Neutrophil (primary cell): ENCODE data around the gene EMILIN1.

Source experiments
- H3K27ac ChIP-seq: fragments of 200-600 bp; sonication (generic); 2 replicates; pipeline ENCODE4 v1.5.1; 2016; ENCODE audit warnings: mild to moderate bottlenecking, moderate library complexity
- H3K27me3 ChIP-seq: fragments of 200-600 bp; sonication (generic); 2 replicates; pipeline ENCODE4 v1.6.0; 2016; ENCODE audit warnings: mild to moderate bottlenecking
- H3K36me3 ChIP-seq: fragments of 200-600 bp; sonication (generic); 2 replicates; pipeline ENCODE4 v1.5.1; 2017
- H3K4me1 ChIP-seq, 2 experiments: fragments of 200-600 bp in 1 of 2; sonication (generic) in 1 of 2; 1 replicate in 1 of 2; 2 replicates in 1 of 2; pipeline versions ENCODE4 v1.5.1 to v1.6.1; 2013 to 2016; ENCODE audit warnings: low read depth in 1 of 2, low read length in 1 of 2, mild to moderate bottlenecking in 1 of 2, moderate library complexity in 1 of 2; ENCODE audit not compliant: control insufficient read depth in 1 of 2, insufficient read depth in 1 of 2
- H3K4me3 ChIP-seq, 2 experiments: fragments of 200-600 bp in 1 of 2; sonication (generic) in 1 of 2; 1 replicate in 1 of 2; 2 replicates in 1 of 2; pipeline ENCODE4 v1.5.1; 2013 to 2016; ENCODE audit warnings: low read depth in 1 of 2, low read length in 1 of 2, mild to moderate bottlenecking in 1 of 2, moderate library complexity in 1 of 2
- H3K9me3 ChIP-seq: fragments of 200-600 bp; sonication (generic); 2 replicates; pipeline ENCODE4 v1.5.1; 2016
- CTCF ChIP-seq: fragments of 200-600 bp; sonication (generic); IDR thresholded peaks from 2 replicates; pipeline ENCODE4 v1.5.1; 2016; ENCODE audit warnings: antibody characterized with exemption

The EMILIN1 gene

DNA sequence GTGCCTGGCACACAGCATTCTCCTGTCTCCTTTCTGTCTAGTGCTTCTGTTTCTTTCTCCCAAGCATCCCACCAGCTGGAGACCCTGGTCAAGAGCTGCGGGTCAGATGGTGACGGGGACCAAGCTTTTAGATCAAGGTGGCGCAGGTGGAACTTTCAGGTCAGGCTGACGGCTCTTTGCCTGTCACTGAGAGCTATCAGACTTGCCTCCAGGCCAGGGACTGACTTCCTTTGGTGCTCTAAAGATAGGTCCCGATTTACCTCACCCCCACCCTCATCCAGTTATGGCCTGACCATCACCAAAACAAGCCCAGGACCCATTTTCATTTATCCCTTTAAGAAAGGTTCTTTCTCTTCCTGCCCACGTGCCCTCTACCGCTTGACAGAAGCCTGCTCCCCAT, 1.2 kb upstream of the EMILIN1 start:
- Histone ChIP-seq H3K4me3 (no peak overlapping the region), H3K9me3 (no peaks in the 10 kb centered on the region), H3K27me3 (peaks cover 17% of the 10 kb centered on the region), H3K4me1 (peaks cover 66 to 81% of the 10 kb centered on the region in 2 experiments), H3K36me3 (no peaks in the 10 kb centered on the region), H3K27ac (no peak overlapping the region)
- no peak for TF ChIP-seq CTCF

- no peak for TF ChIP-seq CTCF
- no peaks in the 10 kb centered on the region for H3K9me3 ChIP-seq
- peaks cover 65 to 66% of the 10 kb centered on the region in 2 experiments for H3K4me1 ChIP-seq
- no peaks in the 10 kb centered on the region for H3K36me3 ChIP-seq
- no peak overlapping the region for H3K4me3 ChIP-seq
- H3K27ac ChIP-seq: no peak overlapping the region
- peaks cover 17% of the 10 kb centered on the region for H3K27me3 ChIP-seq
Observed at GRCh38 chr2:27079233-27080139, 1.1 kb downstream of the EMILIN1 start.

DNA sequence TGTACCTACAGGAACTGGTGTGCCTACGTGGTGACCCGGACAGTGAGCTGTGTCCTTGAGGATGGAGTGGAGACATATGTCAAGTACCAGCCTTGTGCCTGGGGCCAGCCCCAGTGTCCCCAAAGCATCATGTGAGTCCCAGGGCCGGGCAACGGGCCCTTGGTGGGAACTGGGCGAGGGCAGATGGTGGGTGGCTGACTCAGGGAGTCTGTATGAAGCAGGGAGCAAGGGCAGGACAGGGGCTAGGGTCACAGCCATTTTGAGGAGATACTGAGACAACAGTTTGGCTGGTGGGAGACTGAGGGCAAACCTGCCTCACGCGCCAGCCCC, 1.7 kb downstream of the EMILIN1 start:
- H3K9me3 ChIP-seq: no peaks in the 10 kb centered on the region
- no peak overlapping the region for H3K27ac ChIP-seq
- H3K4me1 ChIP-seq: peaks cover 62 to 64% of the 10 kb centered on the region in 2 experiments
- no peak for TF ChIP-seq CTCF
- H3K27me3 ChIP-seq: peaks cover 17% of the 10 kb centered on the region
- no peaks in the 10 kb centered on the region for H3K36me3 ChIP-seq
- no peak overlapping the region for H3K4me3 ChIP-seq

- no peak for TF ChIP-seq CTCF
- H3K36me3 ChIP-seq: no peaks in the 10 kb centered on the region
- peaks cover 17% of the 10 kb centered on the region for H3K27me3 ChIP-seq
- H3K4me3 ChIP-seq: peak overlapping the region in 1 of 2 experiments; percentile 49
- peaks cover 62 to 64% of the 10 kb centered on the region in 2 experiments for H3K4me1 ChIP-seq
- H3K9me3 ChIP-seq: no peaks in the 10 kb centered on the region
- peak overlapping the region; percentile 78 for H3K27ac ChIP-seq
Observed at GRCh38 chr2:27080603-27080936, 2.2 kb downstream of the EMILIN1 start.

DNA sequence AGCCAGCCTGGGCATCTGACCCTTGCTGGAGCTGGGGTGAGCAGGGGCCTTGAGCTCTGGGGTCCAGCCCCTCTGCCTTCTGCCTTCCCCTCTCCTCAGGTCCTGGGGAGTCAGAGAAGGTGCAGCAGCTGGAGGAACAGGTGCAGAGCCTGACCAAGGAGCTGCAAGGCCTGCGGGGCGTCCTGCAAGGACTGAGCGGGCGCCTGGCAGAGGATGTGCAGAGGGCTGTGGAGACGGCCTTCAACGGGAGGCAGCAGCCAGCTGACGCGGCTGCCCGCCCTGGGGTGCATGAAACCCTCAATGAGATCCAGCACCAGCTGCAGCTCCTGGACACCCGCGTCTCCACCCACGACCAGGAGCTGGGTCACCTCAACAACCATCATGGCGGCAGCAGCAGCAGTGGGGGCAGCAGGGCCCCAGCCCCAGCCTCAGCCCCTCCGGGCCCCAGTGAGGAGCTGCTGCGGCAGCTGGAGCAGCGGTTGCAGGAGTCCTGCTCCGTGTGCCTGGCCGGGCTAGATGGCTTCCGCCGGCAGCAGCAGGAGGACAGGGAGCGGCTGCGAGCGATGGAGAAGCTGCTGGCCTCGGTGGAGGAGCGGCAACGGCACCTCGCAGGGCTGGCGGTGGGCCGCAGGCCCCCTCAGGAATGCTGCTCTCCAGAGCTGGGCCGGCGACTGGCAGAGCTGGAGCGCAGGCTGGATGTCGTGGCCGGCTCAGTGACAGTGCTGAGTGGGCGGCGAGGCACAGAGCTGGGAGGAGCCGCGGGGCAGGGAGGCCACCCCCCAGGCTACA, 3.8 kb downstream of the EMILIN1 start:
- peaks cover 17% of the 10 kb centered on the region for H3K27me3 ChIP-seq
- TF ChIP-seq CTCF: no peak
- peak overlapping the region; percentile 78 for H3K27ac ChIP-seq
- no peaks in the 10 kb centered on the region for H3K36me3 ChIP-seq
- peaks cover 66 to 67% of the 10 kb centered on the region in 2 experiments for H3K4me1 ChIP-seq
- no peaks in the 10 kb centered on the region for H3K9me3 ChIP-seq
- peak overlapping the region in 1 of 2 experiments; percentile 49 for H3K4me3 ChIP-seq
